Measurements from ENCODE around the gene PPFIA2.

- TF ChIP-seq, protein P1, sequence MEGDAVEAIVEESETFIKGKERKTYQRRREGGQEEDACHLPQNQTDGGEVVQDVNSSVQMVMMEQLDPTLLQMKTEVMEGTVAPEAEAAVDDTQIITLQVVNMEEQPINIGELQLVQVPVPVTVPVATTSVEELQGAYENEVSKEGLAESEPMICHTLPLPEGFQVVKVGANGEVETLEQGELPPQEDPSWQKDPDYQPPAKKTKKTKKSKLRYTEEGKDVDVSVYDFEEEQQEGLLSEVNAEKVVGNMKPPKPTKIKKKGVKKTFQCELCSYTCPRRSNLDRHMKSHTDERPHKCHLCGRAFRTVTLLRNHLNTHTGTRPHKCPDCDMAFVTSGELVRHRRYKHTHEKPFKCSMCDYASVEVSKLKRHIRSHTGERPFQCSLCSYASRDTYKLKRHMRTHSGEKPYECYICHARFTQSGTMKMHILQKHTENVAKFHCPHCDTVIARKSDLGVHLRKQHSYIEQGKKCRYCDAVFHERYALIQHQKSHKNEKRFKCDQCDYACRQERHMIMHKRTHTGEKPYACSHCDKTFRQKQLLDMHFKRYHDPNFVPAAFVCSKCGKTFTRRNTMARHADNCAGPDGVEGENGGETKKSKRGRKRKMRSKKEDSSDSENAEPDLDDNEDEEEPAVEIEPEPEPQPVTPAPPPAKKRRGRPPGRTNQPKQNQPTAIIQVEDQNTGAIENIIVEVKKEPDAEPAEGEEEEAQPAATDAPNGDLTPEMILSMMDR (conservative IDR thresholded peaks at IDR 0.05) = no peak
- TF ChIP-seq EZH2 (IDR thresholded peaks at IDR 0.05; ENCODE audit: low read depth) = no peak
These were observed 126.0 kb downstream of the PPFIA2 start for GRCh38 chr12:81633127-81633526.

Measured in PC-9 (cell line).